IMR-90 (cell line): ENCODE data around the gene HIVEP3. TPM values are rescaled to one million over a fixed set of nuclear protein-coding genes. Genes with fewer than 3 reads are reported as not detected.

Experiments used
- ATAC-seq: fragments of 200-7000 bp; cut with Tn5 transposase; 2 replicates; pipeline ENCODE4 v1.9.1; 2020; ENCODE audit warnings: low read depth, mild to moderate bottlenecking, moderate library complexity
- BruUV-seq: library from RNA; stranded (reverse); fragments of 400-500 nt; replicated peaks from 2 replicates; lab custom pipeline; 2021; lab: Mats Ljungman, UMichigan
- CTCF ChIA-PET: fragments of 300-600 bp; formaldehyde crosslinking; extraction: SDS; loops from one replicate; lab custom pipeline; 2021; ENCODE audit warnings: antibody characterized with exemption; lab: Yijun Ruan, JAX
- POLR2A ChIA-PET: fragments of 300-600 bp; sonication (Branson Sonifier 250); formaldehyde crosslinking; loops from one replicate; lab custom pipeline; 2022; ENCODE audit warnings: antibody characterized with exemption; ENCODE audit not compliant: unreplicated experiment; lab: Charles Lee
- DNase-seq: peaks from one replicate; pipeline ENCODE4 v3.0.0; 2013
- H2AFZ ChIP-seq: replicated peaks from 2 replicates; pipeline ENCODE3; 2013; ENCODE audit warnings: low read length, mild to moderate bottlenecking; ENCODE audit not compliant: poor library complexity
- H2AK5ac ChIP-seq: 2 replicates; pipeline ENCODE4 v1.6.1; 2013; ENCODE audit warnings: low read depth, low read length, inconsistent platforms
- H2AK9ac ChIP-seq: replicated peaks from 2 replicates; pipeline ENCODE3; 2013; ENCODE audit warnings: mild to moderate bottlenecking, low read depth, low read length, moderate library complexity; ENCODE audit not compliant: poor library complexity
- H2BK120ac ChIP-seq: 2 replicates; pipeline ENCODE4 v1.6.1; 2013; ENCODE audit warnings: low read depth, low read length, inconsistent platforms
- H2BK15ac ChIP-seq: 3 replicates; pipeline ENCODE4 v1.6.1; 2013; ENCODE audit warnings: low read depth, low read length, inconsistent platforms
- H2BK20ac ChIP-seq: 2 replicates; pipeline ENCODE4 v1.6.1; 2013; ENCODE audit warnings: low read depth, mild to moderate bottlenecking, inconsistent platforms, low read length, moderate library complexity
- H2BK5ac ChIP-seq: 2 replicates; pipeline ENCODE4 v1.6.1; 2013; ENCODE audit warnings: mild to moderate bottlenecking, low read depth, low read length, inconsistent platforms; ENCODE audit not compliant: poor library complexity, severe bottlenecking
- H3K14ac ChIP-seq: replicated peaks from 2 replicates; pipeline ENCODE4 v1.6.1; 2013; ENCODE audit warnings: low read depth, low read length, inconsistent platforms
- H3K18ac ChIP-seq: 2 replicates; pipeline ENCODE4 v1.6.1; 2013; ENCODE audit warnings: low read depth, low read length, control low read depth
- H3K23ac ChIP-seq: 2 replicates; pipeline ENCODE4 v1.6.1; 2013; ENCODE audit warnings: low read depth, low read length, inconsistent platforms
- H3K27ac ChIP-seq: 2 replicates; pipeline ENCODE4 v1.5.1; 2013; ENCODE audit warnings: mild to moderate bottlenecking, control low read depth, low read length; ENCODE audit not compliant: insufficient read depth
- H3K27me3 ChIP-seq: 2 replicates; pipeline ENCODE4 v1.6.1; 2013; ENCODE audit warnings: low read length; ENCODE audit not compliant: control insufficient read depth, insufficient read depth
- H3K36me3 ChIP-seq: 2 replicates; pipeline ENCODE4 v1.6.1; 2013; ENCODE audit warnings: low read length, mixed read lengths; ENCODE audit not compliant: control insufficient read depth, insufficient read depth
- H3K4ac ChIP-seq: 2 replicates; pipeline ENCODE4 v1.6.1; 2013; ENCODE audit warnings: low read depth, low read length, inconsistent platforms
- H3K4me1 ChIP-seq: 2 replicates; pipeline ENCODE4 v1.6.1; 2013; ENCODE audit warnings: low read length, mixed read lengths; ENCODE audit not compliant: control insufficient read depth, insufficient read depth
- H3K4me2 ChIP-seq: 2 replicates; pipeline ENCODE4 v1.6.1; 2013; ENCODE audit warnings: low read depth, mild to moderate bottlenecking, control low read depth, low read length, moderate library complexity
- H3K4me3 ChIP-seq: 2 replicates; pipeline ENCODE4 v1.5.1; 2013; ENCODE audit warnings: low read depth, mild to moderate bottlenecking, control low read depth, low read length, moderate library complexity; ENCODE audit not compliant: insufficient read depth
- H3K56ac ChIP-seq: 2 replicates; pipeline ENCODE4 v1.6.1; 2013; ENCODE audit warnings: low read length, inconsistent platforms; ENCODE audit not compliant: insufficient read depth; ENCODE audit errors: extremely low read depth
- H3K79me1 ChIP-seq, 2 experiments: 2 replicates each; pipeline ENCODE4 v1.6.1; 2013; ENCODE audit warnings: low read length in 2 of 2, inconsistent platforms in 1 of 2, low read depth in 1 of 2
- H3K9ac ChIP-seq: 2 replicates; pipeline ENCODE4 v1.6.1; 2013; ENCODE audit warnings: low read depth, low read length, control low read depth
- H3K9me1 ChIP-seq: 2 replicates; pipeline ENCODE4 v1.6.1; 2013; ENCODE audit warnings: low read length, inconsistent platforms; ENCODE audit not compliant: insufficient read depth
- H3K9me3 ChIP-seq: 2 replicates; pipeline ENCODE4 v1.6.1; 2013; ENCODE audit warnings: low read length; ENCODE audit not compliant: control insufficient read depth, insufficient read depth
- H4K20me1 ChIP-seq: 2 replicates; pipeline ENCODE4 v1.6.1; 2013; ENCODE audit warnings: low read length, inconsistent platforms; ENCODE audit not compliant: insufficient read depth
- H4K5ac ChIP-seq: 2 replicates; pipeline ENCODE4 v1.6.1; 2013; ENCODE audit warnings: mild to moderate bottlenecking, low read depth, low read length, control low read depth
- H4K8ac ChIP-seq, 2 experiments: 2 replicates each; pipeline ENCODE4 v1.6.1; 2013; ENCODE audit warnings: low read depth in 2 of 2, low read length in 2 of 2, control low read depth in 1 of 2, inconsistent platforms in 1 of 2
- H4K91ac ChIP-seq: 2 replicates; pipeline ENCODE4 v1.6.1; 2013; ENCODE audit warnings: low read depth, low read length, inconsistent platforms; ENCODE audit not compliant: insufficient read depth
- BHLHE40 ChIP-seq: fragments of 150-350 bp; IDR thresholded peaks from 2 replicates; pipeline ENCODE4 v1.6.1; 2016; ENCODE audit warnings: mild to moderate bottlenecking, low read depth, low read length
- CEBPB ChIP-seq: IDR thresholded peaks from 2 replicates; pipeline ENCODE4 v1.6.1; 2012; ENCODE audit warnings: low read depth, low read length, improper control_type of control experiment
- CHD1 ChIP-seq: IDR thresholded peaks from 2 replicates; pipeline ENCODE4 v1.6.1; 2012; ENCODE audit warnings: low read depth, low read length, improper control_type of control experiment
- FOS ChIP-seq: fragments of 150-350 bp; IDR thresholded peaks from 2 replicates; pipeline ENCODE4 v1.6.1; 2016; ENCODE audit warnings: low read depth, low read length
- MAFK ChIP-seq: IDR thresholded peaks from 2 replicates; pipeline ENCODE4 v1.6.1; 2012; ENCODE audit warnings: low read depth, low read length, improper control_type of control experiment
- MAZ ChIP-seq: IDR thresholded peaks from 2 replicates; pipeline ENCODE4 v1.6.1; 2012; ENCODE audit warnings: low read depth, mild to moderate bottlenecking, low read length, improper control_type of control experiment, moderate library complexity, borderline replicate concordance
- MXI1 ChIP-seq: IDR thresholded peaks from 2 replicates; pipeline ENCODE4 v1.6.1; 2012; ENCODE audit warnings: low read depth, mild to moderate bottlenecking, low read length, moderate library complexity, borderline replicate concordance
- NFE2L2 ChIP-seq: fragments of 150-350 bp; IDR thresholded peaks from 2 replicates; pipeline ENCODE4 v1.6.1; 2016; ENCODE audit warnings: low read depth, mild to moderate bottlenecking, low read length
- POLR2A ChIP-seq: IDR thresholded peaks from 2 replicates; pipeline ENCODE4 v1.6.1; 2012; ENCODE audit warnings: mild to moderate bottlenecking, low read depth, low read length
- RAD21 ChIP-seq: IDR thresholded peaks from 2 replicates; pipeline ENCODE4 v1.6.1; 2012; ENCODE audit warnings: low read length, improper control_type of control experiment
- RCOR1 ChIP-seq: IDR thresholded peaks from 2 replicates; pipeline ENCODE4 v1.6.1; 2012; ENCODE audit warnings: mild to moderate bottlenecking, low read length, improper control_type of control experiment; ENCODE audit not compliant: insufficient replicate concordance
- RFX5 ChIP-seq: IDR thresholded peaks from 2 replicates; pipeline ENCODE4 v1.8.0; 2012; ENCODE audit warnings: low read depth, mild to moderate bottlenecking, low read length, moderate library complexity
- SMC3 ChIP-seq: fragments of 150-350 bp; IDR thresholded peaks from 2 replicates; pipeline ENCODE4 v1.6.1; 2016; ENCODE audit warnings: low read depth, mild to moderate bottlenecking, antibody characterized with exemption, low read length, moderate library complexity
- WGBS, 2 experiments: methylation state at CpG; one replicate each; pipeline versions ENCODE4 v1.1.5 to v1.1.7; 2013; ENCODE audit warnings: missing lambda C conversion rate in 2 of 2; ENCODE audit not compliant: insufficient read length in 1 of 2; ENCODE audit errors: extremely low coverage in 2 of 2; 5-methylcytosine and 5-hydroxymethylcytosine counted together
- dilution Hi-C: fragments of 300-500 bp; cut with HindIII; formaldehyde crosslinking; loops from one replicate; pipeline ENCODE4 v1.14.3; 2018; ENCODE audit warnings: low sequenced_read_pairs; ENCODE audit not compliant: unreplicated experiment
- in situ Hi-C: fragments of 300-500 bp; cut with MboI; formaldehyde crosslinking; loops from 3 replicates; pipeline ENCODE4 v1.14.3; 2019; ENCODE audit warnings: low sequenced_read_pairs, inconsistent platforms, mixed read lengths
- intact Hi-C: fragments of 100-400 bp; cut with micrococcal nuclease; formaldehyde crosslinking; loops from 2 replicates; pipeline ENCODE4 v1.10.0; 2022
- polyA plus RNA-seq, 3 experiments: library from polyadenylated mRNA; depleted of rRNA; stranded (reverse); fragments of >200 nt; gene quantifications; 2 replicates each; pipeline ENCODE4 v1.2.3, GENCODE V29; 2012; ENCODE audit warnings: low replicate concordance in 1 of 3
- total RNA-seq: library from RNA; depleted of rRNA; stranded (reverse); fragments of >200 nt; gene quantifications from 2 replicates; pipeline ENCODE4 v1.2.3, GENCODE V29; 2012
- TF ChIP-seq, protein P1 (sequence below): fragments of 150-350 bp; IDR thresholded peaks from 2 replicates; pipeline ENCODE4 v1.6.1; 2016; ENCODE audit warnings: low read depth, mild to moderate bottlenecking, low read length, moderate library complexity, borderline replicate concordance

HIVEP3 gene
- total and polyA plus RNA-seq, 2 of the 4 experiments (the other 2 are of a cell fraction) = 1.4 to 4.0 TPM

- ATAC-seq (no peak), DNase-seq (no peak)
- H2BK20ac ChIP-seq = no peak overlapping the region
- H4K20me1 ChIP-seq = no peaks in the 10 kb centered on the region
- no peak overlapping the region for H3K4me3 ChIP-seq
- no peak overlapping the region for H2AK9ac ChIP-seq
- H3K27me3 ChIP-seq = no peaks in the 10 kb centered on the region
- H3K18ac ChIP-seq = no peak overlapping the region
- POLR2A ChIA-PET = no interaction called here
- no peak overlapping the region for H3K56ac ChIP-seq
- H2BK120ac ChIP-seq = no peak overlapping the region
- H4K5ac ChIP-seq = no peak overlapping the region
- CTCF ChIA-PET = no interaction called here
- H3K4me2 ChIP-seq = no peak overlapping the region
- 60% methylated on average over 3 of the region's 5 CpGs; no CpG with 5 or more reads in 1 of the 2 experiments for WGBS, 2 experiments
- H3K9me1 ChIP-seq = 0 out of 2 replicates have a peak, but pooled peaks cover 3% of the 10 kb centered on the region
- dilution Hi-C loops (no loop called here), intact Hi-C loops (no loop called here), in situ Hi-C loops (no loop called here)
- no peak overlapping the region for H2AFZ ChIP-seq
- no peak overlapping the region for H4K91ac ChIP-seq
- no peak overlapping the region for H2BK5ac ChIP-seq
- H3K27ac ChIP-seq = no peak overlapping the region
- TF ChIP-seq CHD1 (no peak), RAD21 (no peak), MAFK (no peak), BHLHE40 (no peak), NFE2L2 (no peak), POLR2A (no peak), SMC3 (no peak), RFX5 (no peak), RCOR1 (no peak), CEBPB (no peak), FOS (no peak), MXI1 (no peak), MAZ (no peak)
- TF ChIP-seq, protein P1, sequence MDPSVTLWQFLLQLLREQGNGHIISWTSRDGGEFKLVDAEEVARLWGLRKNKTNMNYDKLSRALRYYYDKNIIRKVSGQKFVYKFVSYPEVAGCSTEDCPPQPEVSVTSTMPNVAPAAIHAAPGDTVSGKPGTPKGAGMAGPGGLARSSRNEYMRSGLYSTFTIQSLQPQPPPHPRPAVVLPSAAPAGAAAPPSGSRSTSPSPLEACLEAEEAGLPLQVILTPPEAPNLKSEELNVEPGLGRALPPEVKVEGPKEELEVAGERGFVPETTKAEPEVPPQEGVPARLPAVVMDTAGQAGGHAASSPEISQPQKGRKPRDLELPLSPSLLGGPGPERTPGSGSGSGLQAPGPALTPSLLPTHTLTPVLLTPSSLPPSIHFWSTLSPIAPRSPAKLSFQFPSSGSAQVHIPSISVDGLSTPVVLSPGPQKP = no peak
- no peak overlapping the region for H4K8ac ChIP-seq
- H3K79me1 ChIP-seq = peaks cover 0 to 3% of the 10 kb centered on the region in 2 experiments; a peak in 2 of 4 replicates
- H3K4me1 ChIP-seq = peaks cover 2% of the 10 kb centered on the region
- no peak overlapping the region for H3K9ac ChIP-seq
- no TSS peak for BruUV-seq
- H3K23ac ChIP-seq = no peak overlapping the region
- no peak overlapping the region for H2BK15ac ChIP-seq
- no peaks in the 10 kb centered on the region for H3K36me3 ChIP-seq
- no peaks in the 10 kb centered on the region for H3K9me3 ChIP-seq
- 0 out of 2 replicates have a peak overlapping the region, but pooled peaks have one; percentile 28 for H3K14ac ChIP-seq
- H2AK5ac ChIP-seq = no peak overlapping the region
- no peak overlapping the region for H3K4ac ChIP-seq
Measured at GRCh38 chr1:41559331-41559730, 359.4 kb downstream of the HIVEP3 start.
